GM20431 (cell line): Measurements from ENCODE around the gene DIAPH2.
"Not testable (repeated sequence)": the region's sequence is repeated elsewhere in the genome, so short reads cannot be mapped to it uniquely, and the experiment has no call there.

Experiments used
- in situ Hi-C: fragments of 300-500 bp; cut with MseI, MboI; formaldehyde crosslinking; loops from one replicate; pipeline ENCODE4 v1.15.0; 2020; ENCODE audit warnings: low sequenced_read_pairs; ENCODE audit not compliant: unreplicated experiment

Gene DIAPH2

DNA sequence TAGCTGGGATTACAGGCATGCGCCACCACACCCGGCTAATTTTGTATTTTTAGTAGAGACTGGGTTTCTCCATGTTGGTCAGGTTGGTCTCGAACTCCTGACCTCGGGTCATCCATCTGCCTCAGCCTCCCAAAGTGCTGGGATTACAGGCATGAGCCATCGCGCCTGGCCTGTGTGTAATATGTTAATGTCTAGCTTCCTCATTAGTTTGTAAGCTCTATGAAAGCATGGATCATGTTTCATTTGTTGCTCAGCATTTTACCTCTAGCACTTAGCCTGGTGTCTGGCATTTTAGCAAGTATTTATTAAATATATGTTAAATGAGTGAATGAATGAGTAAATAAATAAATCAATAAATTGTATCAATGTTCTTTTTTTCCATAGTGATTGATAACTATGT lies 29.8 kb downstream of the DIAPH2 start:
- in situ Hi-C loops: not testable (repeated sequence)

DNA sequence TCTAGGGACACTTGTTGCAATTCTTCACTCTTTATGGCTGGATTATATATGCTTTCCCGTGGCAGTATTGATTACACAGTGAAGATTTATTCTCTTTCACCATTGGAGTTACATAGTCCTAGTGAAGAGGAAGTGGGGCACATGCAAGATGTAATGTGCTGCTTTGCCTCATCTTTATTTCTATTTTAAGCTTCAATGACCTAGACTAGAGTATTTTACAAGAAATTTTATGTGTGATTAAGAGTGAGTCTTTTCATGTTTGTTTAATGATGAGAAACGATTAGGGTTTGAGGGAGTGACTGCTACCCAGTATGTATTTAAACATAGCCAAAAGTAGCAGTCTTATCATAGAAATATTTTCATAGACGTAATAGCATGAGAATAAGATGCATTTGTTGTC lies 30.8 kb downstream of the DIAPH2 start:
- in situ Hi-C loops: no loop called here

DNA sequence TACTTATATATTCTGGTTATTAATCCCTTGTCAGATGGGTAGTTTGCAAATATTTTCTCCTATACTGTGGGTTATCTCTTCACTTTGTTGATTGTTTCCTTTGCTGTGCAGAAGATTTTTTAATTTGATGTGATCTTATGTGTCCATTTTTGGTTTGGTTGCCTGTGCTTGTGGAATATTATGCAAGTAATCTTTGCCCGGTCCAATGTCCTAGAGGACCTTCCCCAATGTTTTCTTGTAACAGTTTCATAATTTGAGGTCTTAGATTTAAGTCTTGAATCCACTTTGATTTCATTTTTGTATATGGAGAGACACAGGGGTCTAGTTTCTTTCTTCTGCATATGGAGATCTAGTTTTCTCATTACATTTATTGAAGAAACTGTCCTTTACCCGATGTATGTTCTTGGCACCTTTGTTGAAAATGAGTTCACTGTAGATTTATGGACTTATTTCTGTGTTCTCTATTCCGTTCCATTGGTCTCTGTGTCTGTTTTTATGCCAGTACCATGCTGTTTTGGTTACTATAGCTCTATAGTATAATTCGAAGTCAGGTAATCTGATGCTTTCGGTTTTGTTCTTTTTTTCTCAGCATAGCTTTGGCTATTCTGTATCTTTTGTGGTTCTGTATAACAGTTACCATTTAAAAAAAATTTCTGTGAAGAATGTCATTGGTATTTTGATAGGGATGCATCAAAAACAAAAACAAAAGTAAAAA lies 34.7 kb downstream of the DIAPH2 start:
- in situ Hi-C loops: no loop called here

DNA sequence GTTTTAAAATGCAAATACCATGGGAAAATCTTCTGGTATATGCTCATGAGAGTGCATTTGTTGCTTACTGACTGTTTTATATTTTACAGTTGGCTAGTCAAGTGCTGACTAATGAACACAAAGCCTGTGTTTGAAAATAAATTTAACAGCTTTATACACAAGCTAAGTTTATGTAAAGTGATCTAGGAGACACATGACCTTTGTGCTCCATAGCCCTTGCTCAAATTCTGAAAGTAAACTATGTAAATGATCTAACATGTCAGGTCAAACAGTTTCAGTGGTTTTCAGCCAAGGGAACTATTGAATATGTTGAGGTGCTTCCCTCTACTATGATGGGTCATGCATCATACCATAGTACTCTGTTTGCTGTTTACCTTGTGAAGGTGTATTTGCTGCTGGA lies 36.7 kb downstream of the DIAPH2 start:
- in situ Hi-C loops: no loop called here

DNA sequence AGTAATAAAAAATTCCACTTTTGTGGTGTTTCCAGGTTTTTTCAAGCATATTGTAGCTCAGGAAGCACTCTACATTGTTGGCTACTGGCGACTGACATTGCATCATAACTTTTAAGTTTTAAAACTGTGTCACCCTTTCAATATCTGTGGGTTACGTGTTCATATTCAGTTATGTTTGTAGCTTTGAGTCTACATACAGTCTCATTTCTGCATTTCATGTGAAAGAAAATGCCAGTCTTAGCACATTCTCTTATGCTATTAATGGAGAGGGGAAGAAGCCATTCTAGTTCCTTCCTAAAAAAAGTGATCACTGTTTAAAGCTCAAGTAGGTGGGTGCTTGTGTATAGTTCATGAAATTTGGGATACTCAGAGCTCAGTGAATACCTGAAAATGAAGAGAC lies 38.1 kb downstream of the DIAPH2 start:
- in situ Hi-C loops: no loop called here

DNA sequence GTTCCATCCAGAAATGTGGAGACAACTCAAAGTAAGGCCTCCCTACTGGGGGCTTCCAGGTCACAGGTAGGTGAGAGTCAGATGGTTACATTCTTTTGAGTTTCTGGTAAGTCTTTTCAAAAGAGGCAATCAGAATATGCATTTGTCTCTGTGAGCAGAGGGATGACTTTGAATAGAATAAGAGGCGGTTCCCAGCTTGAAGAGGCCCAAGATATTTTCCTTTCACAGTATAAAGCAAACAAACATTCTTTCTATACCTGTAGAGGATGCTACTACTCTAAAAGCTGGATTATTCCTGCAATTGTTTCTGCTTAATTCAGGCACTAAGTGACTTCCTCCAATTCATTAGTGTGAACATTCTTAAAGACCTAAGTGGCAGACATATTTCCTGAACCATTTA lies 44.4 kb downstream of the DIAPH2 start:
- in situ Hi-C loops: no loop called here

DNA sequence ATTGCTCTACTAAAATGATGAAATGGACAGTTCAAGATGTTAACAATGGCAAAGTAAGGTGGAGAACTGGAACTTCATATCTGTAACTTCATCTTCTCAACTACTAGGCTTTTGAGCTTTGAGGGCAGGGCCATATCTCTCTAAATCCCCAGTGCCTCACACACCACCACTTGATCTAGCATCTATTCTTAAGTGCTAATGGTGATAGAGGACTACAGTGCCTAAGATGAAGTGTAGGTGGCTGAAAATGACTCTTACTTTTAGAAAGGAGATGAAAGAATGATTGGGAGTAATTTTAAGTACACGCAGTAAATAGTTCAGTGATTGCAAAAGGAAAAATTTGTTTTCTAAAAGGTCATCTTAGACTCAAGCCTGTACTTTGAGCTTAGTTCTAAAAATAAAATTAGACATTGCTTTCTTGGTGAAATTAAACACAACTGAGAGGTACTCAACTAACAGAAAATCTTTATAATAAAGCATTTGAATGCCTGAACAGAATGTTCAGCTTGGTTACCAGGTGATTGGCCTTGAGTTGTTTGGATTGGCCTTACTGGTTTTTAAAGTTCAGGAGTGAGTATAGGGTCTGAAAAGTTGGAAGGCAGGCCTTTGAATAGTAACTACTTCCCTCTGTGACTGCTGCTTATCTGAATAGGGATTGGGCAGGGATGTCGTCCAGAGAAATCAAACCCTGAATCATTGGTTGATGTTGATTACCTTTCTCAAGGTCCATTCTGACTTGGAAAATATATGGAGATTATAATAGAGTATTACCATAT lies 45.4 kb downstream of the DIAPH2 start:
- in situ Hi-C loops: no loop called here

DNA sequence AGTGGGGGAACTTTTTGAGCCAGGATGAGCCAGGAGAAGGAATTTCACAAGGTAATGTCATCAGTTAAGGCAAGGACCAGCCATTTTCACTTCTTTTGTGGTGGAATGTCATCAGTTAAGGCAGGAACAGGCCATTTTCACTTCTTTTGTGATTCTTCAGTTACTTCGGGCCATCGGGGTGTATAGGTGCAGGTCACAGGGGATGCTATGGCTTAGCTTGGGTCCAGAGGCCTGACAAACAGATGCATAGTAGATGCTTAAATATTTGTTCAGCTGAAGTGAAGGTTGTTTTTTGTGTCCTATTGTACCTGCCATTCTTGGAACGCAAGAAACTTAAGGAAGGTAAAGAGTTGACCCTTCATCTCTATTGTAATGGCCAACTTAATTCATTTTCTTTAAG lies 46.4 kb downstream of the DIAPH2 start:
- in situ Hi-C loops: not testable (repeated sequence)

DNA sequence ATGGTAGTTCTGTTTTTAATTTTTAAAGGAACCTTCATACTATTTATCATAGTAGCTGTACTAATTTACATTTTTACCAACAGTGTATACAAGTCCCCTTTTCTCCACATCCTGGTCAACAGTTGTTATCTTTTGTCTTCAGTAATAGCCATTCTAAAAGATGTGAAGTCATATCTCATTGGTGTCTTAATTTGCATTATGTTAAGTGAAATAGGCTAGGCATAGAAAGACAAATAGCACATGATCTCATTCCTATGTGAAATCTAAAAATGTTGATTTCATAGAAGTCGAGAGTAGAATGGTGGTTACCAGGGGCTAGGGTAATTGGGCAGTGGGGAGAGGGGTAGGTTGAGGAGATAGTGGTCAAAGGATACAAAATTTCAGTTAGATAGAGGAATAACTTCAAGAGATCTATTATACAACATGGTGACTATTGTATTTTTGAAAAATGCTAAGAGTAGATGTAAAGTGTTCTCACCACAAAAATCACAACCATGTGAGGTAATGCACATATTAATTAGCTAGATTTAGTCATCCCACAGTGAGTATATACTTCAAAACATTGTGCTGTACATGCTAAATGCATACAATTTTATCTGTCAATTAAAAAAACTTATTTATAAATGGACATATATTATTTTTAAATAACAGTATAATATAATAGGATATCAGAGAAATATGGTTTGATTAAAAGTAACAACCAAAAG lies 58.9 kb downstream of the DIAPH2 start:
- in situ Hi-C loops: no loop called here

DNA sequence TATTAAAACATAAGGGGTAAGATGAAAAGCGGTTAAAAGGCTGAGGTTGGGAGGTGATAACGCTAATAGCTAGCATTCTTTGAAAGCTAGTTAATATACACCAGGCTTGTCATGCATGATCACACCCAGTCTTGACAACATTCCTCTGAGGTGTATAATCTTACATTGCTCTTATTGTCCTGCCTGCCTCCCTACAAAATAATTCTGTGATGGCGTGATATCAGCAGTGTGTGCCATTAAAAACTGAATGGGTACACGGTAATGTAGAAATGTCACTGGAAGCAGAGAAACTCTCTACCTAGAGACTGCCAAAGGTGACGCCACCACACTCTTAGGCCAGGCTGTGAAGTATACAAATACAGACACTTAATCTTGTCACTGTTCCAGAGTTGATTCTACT lies 68.1 kb downstream of the DIAPH2 start:
- in situ Hi-C loops: no loop called here

DNA sequence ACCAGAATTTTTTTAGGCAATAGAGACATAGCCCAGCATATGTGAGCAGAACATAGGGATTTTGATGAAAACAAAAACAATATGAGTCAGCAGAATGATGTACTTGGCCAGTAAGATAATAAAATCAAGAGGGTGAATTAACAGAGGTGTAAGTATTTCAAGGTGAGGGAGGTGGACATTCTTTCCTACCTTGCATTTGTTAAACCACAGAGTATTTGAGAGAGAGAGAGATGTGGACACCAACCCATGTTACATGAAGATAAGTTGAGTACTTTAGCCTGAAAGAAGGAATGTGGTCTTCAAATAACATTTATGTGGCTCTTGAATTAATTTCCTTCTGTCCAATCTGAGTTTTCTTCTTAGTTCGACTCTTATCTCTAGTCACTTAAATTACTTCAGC lies 68.6 kb downstream of the DIAPH2 start:
- in situ Hi-C loops: no loop called here

DNA sequence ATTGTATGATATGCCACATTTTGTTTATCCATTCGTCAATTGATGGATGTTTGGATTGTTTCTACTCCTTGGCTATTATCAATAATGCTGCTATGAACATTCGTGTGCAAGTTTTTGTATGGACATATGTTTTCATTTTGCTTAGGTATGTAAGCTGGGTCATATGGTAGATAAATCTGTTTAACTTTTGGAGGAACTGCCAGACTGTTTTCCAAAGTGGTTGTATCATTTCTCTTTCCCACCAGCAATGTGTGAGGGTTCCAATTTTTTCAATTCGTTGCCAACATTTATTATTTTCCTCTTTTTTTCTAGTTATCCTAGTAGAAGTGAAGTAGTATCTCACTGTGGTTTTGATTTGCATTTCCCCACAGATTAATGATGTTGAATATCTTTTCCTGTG lies 71.8 kb downstream of the DIAPH2 start:
- in situ Hi-C loops: no loop called here

DNA sequence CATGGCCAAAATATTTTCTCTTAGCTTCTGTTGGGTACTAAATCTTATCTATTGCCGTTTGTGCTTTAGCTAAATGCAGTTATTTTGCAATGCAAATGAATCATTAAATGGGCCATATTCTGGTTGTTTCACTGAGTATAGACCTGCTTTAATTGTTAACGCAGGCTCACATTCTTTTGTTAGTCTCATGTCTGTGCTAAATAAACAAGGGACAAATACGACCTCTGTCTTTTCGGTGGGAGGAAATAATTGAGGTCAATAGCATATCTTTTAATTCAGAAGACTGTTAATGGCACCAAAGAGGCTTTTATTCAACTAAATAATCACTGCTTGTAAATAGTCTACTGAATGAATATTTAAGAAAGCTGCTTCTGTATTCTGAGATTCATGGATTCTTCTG lies 76.9 kb downstream of the DIAPH2 start:
- in situ Hi-C loops: no loop called here

DNA sequence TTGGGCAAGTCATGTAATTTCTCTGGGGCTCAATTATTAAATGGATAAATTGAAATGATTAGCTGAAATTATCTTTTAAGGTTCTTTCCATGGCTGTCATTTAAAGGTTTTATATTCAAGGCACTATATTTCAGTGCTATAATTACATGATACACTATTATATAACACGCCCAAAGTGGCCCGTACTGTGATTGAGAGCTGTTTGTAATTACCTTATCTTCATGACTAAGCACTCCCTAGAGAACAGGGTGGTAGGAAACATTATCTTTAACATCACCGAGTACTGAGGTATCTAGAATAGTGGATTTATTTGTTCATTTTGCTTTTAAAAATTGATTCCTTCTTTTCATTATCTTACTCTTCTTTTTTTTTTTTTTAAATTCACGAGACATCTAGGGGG lies 79.0 kb downstream of the DIAPH2 start:
- in situ Hi-C loops: no loop called here

DNA sequence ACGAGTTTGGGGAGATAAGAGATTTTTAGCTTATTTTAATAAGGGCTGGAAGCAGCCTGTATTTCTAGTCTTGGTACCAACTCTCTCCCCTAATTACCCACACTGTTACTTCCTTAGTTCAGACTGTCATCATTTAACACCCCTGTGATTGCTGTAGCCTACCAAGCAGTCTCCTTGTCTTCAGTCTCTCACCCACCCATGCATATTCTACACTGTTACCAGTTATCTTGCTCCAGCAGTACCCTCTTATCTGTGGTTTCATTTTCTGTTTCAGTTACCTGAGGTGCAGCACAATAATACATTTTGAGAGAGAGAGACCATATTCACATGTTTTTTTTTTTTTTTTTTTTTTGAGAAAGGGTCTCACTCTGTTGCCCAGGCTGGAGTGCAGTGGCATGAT lies 80.2 kb downstream of the DIAPH2 start:
- in situ Hi-C loops: no loop called here

DNA sequence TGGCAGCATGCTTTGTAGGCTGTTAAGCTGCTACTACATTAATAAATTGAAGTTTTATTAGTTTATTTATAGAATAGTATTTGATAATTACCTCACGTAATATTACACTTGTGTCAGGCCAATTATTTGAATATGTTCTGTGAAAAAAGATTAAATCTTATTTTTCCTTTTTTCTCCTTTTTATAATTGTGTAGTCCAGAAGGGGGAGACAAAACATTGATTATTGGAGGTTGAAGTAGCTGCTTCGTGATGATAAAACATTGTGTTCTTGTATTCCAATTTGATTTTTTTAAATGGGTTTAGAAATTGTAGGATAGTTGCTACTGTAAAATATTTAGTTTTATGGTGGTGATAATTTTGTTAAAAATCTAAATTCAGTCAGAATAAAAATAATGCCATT lies 85.7 kb downstream of the DIAPH2 start:
- in situ Hi-C loops: no loop called here

DNA sequence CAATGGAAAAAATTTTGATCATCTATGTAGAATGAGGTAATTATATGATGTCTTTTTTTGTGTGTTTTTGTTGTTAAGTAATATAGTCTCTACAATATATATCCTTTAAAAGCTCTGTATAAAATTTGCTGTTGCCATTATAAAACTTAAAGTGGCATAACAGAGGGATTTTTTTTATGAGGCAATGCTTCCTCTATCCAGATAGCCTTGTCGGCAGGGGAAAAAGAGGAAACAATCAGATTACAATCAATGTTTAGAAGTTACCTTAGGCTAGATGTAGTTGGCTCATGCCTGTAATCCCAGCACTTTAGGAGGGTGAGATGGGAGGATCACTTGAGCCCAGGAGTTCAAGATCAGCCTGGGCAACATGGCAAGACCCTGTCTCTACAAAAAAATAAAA lies 86.8 kb downstream of the DIAPH2 start:
- in situ Hi-C loops: no loop called here

DNA sequence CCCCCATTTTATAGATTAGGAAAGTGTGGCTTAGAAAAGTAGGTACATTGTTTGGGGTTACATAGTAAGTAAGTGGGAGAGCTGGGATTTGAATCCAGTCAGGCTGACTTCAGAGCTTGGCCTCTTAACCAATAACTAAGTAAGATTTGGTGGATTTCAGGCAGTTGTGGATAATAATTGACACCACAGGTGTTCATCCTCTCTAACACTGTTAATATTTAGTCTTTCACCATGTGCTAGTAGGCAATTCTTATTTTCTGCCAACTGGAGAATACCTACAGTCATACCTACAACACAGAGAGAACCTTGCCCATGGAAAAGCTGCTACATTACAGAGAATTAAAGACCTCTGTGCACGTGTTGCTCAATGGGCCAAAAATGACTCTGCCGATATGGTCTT lies 89.5 kb downstream of the DIAPH2 start:
- in situ Hi-C loops: no loop called here

DNA sequence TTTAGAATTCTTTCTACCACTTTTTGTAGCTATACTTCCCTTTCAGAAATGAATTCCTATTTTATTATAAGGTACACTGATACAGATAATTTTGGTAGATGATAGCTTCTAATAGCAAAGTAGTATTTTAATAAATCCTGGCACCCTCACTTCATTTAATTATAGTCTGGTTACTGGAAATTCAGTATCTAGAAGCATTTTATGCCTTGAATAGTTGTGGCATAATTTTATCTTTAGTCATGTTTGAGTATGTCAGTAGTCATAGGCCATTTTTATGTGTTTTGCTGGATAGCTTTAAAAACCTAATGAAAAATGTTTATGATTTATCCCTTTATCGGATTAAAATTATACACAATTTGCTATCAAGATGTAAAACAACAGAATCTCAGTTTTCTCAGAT lies 92.3 kb downstream of the DIAPH2 start:
- in situ Hi-C loops: no loop called here

DNA sequence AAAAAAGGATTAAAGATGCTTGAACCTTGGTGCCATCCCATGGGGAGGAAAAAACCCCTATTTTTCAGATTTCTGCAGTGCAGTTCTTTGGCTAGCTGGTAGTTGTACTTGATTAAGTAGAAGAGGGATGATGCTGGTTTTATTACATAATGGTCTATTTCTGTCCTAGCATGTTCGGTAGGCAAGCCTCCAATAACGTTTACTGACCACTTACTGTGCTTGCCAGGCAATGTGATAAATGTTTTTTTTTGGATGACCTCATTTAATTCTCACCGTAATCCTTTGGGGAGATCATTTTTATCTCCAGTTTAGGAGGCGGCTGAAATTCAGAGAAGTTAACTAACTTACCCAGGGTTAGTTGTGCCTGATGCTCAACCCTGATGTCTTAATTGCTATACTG lies 106.9 kb downstream of the DIAPH2 start:
- in situ Hi-C loops: no loop called here

DNA sequence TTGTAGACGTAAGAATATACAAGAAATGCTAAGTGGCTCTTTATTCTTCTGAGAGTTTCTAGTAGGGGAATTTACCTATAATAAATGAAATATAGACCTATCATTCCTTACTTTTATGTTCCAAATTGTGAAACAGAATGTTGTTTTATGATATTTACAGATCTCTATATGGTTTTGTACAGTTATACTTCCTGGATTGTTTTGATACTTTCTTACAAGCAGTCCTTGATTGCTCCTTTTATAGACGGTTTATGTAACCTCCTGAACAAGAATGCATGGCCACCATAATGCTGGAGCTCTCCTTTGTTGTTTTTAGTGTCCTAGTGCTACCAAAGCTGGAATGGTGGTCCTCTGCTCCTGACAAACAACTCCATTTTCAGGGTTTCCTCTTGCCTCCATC lies 107.4 kb downstream of the DIAPH2 start:
- in situ Hi-C loops: no loop called here
